Tibial nerve (tissue), 4 donors: ENCODE data around the gene NDUFS8. TPM values are rescaled to one million over a fixed set of nuclear protein-coding genes. Genes with fewer than 3 reads are reported as not detected.
A peak's percentile ranks its signal among the peaks of the same experiment; 100 is the strongest.

Source experiments
- DNase-seq, 2 donors: peaks; one replicate each; pipeline ENCODE4 v3.0.0-alpha.2; 2019; ENCODE audit warnings: low spot score in 2 of 2
- H3K27ac ChIP-seq, 4 donors: fragments of 200-600 bp; sonication (generic) in 3 of 4; one replicate each; pipeline ENCODE4 v1.5.1; 2017 to 2019; ENCODE audit warnings: mild to moderate bottlenecking in 1 of 4
- H3K27me3 ChIP-seq, 2 donors: fragments of 200-600 bp; sonication (generic) in 1 of 2; one replicate each; pipeline versions ENCODE4 v1.5.1 to v1.6.0; 2017 to 2019
- H3K36me3 ChIP-seq, 3 donors: fragments of 200-600 bp; sonication (generic); one replicate each; pipeline ENCODE4 v1.5.1; 2018 to 2019
- H3K4me1 ChIP-seq, 4 donors: fragments of 200-600 bp; sonication (generic) in 3 of 4; one replicate each; pipeline ENCODE4 v1.5.1; 2017 to 2019
- H3K4me3 ChIP-seq, 4 donors: fragments of 200-600 bp; sonication (generic) in 3 of 4; one replicate each; pipeline ENCODE4 v1.5.1; 2017 to 2019; ENCODE audit warnings: mild to moderate bottlenecking in 1 of 4, moderate library complexity in 1 of 4
- H3K9me3 ChIP-seq, 4 donors: fragments of 200-600 bp; sonication (generic) in 3 of 4; one replicate each; pipeline ENCODE4 v1.5.1; 2017 to 2019
- CTCF ChIP-seq, 5 experiments: fragments of 200-600 bp in 3 of 5; fragments of 450-650 bp in 2 of 5; sonication (generic) in 3 of 5; IDR thresholded peaks; one replicate each; pipeline ENCODE4 v1.5.1; 2016 to 2019; ENCODE audit warnings: antibody characterized with exemption in 5 of 5, mild to moderate bottlenecking in 3 of 5, moderate library complexity in 2 of 5
- EP300 ChIP-seq, 2 donors: sonication (generic); formaldehyde crosslinking; IDR thresholded peaks; one replicate each; pipeline ENCODE4 v1.6.1; 2017; ENCODE audit warnings: antibody characterized with exemption in 2 of 2, mild to moderate bottlenecking in 1 of 2
- POLR2A ChIP-seq, 2 donors: fragments of 450-650 bp; IDR thresholded peaks; one replicate each; pipeline ENCODE4 v1.6.1; 2017; ENCODE audit warnings: antibody characterized with exemption in 2 of 2, mild to moderate bottlenecking in 2 of 2, moderate library complexity in 2 of 2
- WGBS, 2 donors: methylation state at CpG; one replicate each; pipeline ENCODE4 v1.1.5; 2018; 5-methylcytosine and 5-hydroxymethylcytosine counted together
- total RNA-seq, 4 donors: library from RNA; depleted of rRNA; stranded (reverse); fragments of >200 nt; gene quantifications; one replicate each; pipeline ENCODE4 v1.1.0, GENCODE V29; 2016

Gene NDUFS8
- total RNA-seq, 4 donors from 2014 or later: 143 to 205 (median 180) TPM

GRCh38 chr11:68037411-68038225 lies 7.1 kb downstream of the NDUFS8 start:
- peak overlapping the region in 1 of 4 donors; percentile 77 for H3K4me3 ChIP-seq
- WGBS, 2 donors: 78 to 80% methylated on average over 19 to 20 of the region's 20 CpGs
- H3K36me3 ChIP-seq: peaks cover 0 to 53% (median 6%) of the 10 kb centered on the region in 3 donors

GRCh38 chr11:68038226-68038717 lies 7.8 kb downstream of the NDUFS8 start:
- Histone ChIP-seq H3K4me1 (peaks cover 0 to 71% (median 40%) of the 10 kb centered on the region in 4 donors), H3K27me3 (no peaks in the 10 kb centered on the region), H3K36me3 (peaks cover 0 to 53% (median 6%) of the 10 kb centered on the region in 3 donors), H3K27ac (peak overlapping the region; percentile 71 to 94 (median 94)), H3K4me3 (peak overlapping the region; percentile 57 to 95 (median 74)), H3K9me3 (no peaks in the 10 kb centered on the region)
- no peak for TF ChIP-seq CTCF (IDR thresholded peaks at IDR 0.05)
- no peak for TF ChIP-seq POLR2A (IDR thresholded peaks at IDR 0.05)
- no peak for TF ChIP-seq EP300 (IDR thresholded peaks at IDR 0.05)
- no peak for DNase-seq
- WGBS, 2 donors: 28 to 34% methylated on average over 11 of the region's 13 CpGs

More at GRCh38 chr11:68037411-68038225, 7.1 kb downstream of the NDUFS8 start:
- Histone ChIP-seq H3K4me1 (peaks cover 0 to 71% (median 40%) of the 10 kb centered on the region in 4 donors), H3K27ac (peak overlapping the region; percentile 71 to 94 (median 94)), H3K27me3 (no peaks in the 10 kb centered on the region), H3K9me3 (no peaks in the 10 kb centered on the region)
- TF ChIP-seq CTCF (IDR thresholded peaks at IDR 0.05): no peak
- no peak for TF ChIP-seq EP300 (IDR thresholded peaks at IDR 0.05)
- no peak for TF ChIP-seq POLR2A (IDR thresholded peaks at IDR 0.05)
- no peak for DNase-seq

- Histone ChIP-seq H3K9me3 (no peaks in the 10 kb centered on the region), H3K36me3 (peaks cover 0 to 53% (median 2%) of the 10 kb centered on the region in 3 donors), H3K4me1 (peaks cover 0 to 76% (median 40%) of the 10 kb centered on the region in 4 donors), H3K27me3 (no peaks in the 10 kb centered on the region), H3K4me3 (peak within 1 kb of the TSS; percentile 57 to 95 (median 74)), H3K27ac (peak within 1 kb of the TSS; percentile 71 to 94 (median 94))
- peak; percentile 83 to 84 for DNase-seq
- WGBS, 2 donors: 11 to 31% methylated on average over 8 to 29 of the region's 51 CpGs
- TF ChIP-seq EP300 (IDR thresholded peaks at IDR 0.05) (peak in 1 of 2 donors; percentile 94), CTCF (IDR thresholded peaks at IDR 0.05) (peak in 2 of 5 experiments; percentile 77 to 79), POLR2A (IDR thresholded peaks at IDR 0.05) (peak; percentile 87 to 97)
Observed at GRCh38 chr11:68038718-68039525, 8.4 kb downstream of the NDUFS8 start, which contains the start of gene TCIRG1. TSS of gene TCIRG1 (plus strand) at chr11:68039025. CDS start at chr11:68041272, 2,247 bp downstream.

GRCh38 chr11:68039526-68040086 lies 9.1 kb downstream of the NDUFS8 start:
- Histone ChIP-seq H3K9me3 (no peaks in the 10 kb centered on the region), H3K4me1 (peaks cover 0 to 76% (median 40%) of the 10 kb centered on the region in 4 donors), H3K4me3 (peak overlapping the region; percentile 57 to 95 (median 74)), H3K36me3 (peaks cover 0 to 53% (median 2%) of the 10 kb centered on the region in 3 donors), H3K27ac (peak overlapping the region; percentile 71 to 94 (median 94)), H3K27me3 (no peaks in the 10 kb centered on the region)
- no peak for TF ChIP-seq EP300 (IDR thresholded peaks at IDR 0.05)
- TF ChIP-seq POLR2A (IDR thresholded peaks at IDR 0.05): no peak
- TF ChIP-seq CTCF (IDR thresholded peaks at IDR 0.05): no peak
- 32 to 44% methylated on average over 6 of the region's 10 CpGs for WGBS, 2 donors
- DNase-seq: no peak
